Left lung (tissue), 10 donors: ENCODE results near the gene TBC1D22B. TPM values are rescaled to one million over a fixed set of nuclear protein-coding genes. Genes with fewer than 3 reads are reported as not detected.
"Not testable (repeated sequence)": the region's sequence is repeated elsewhere in the genome, so short reads cannot be mapped to it uniquely, and the experiment has no call there.

Experiments used
- ATAC-seq: fragments of 200-7000 bp; cut with Tn5 transposase; one replicate; pipeline ENCODE4 v1.9.1; 2020; ENCODE audit warnings: moderate library complexity
- DNase-seq, 4 donors: peaks; one replicate each; pipeline ENCODE4 v3.0.0-alpha.2; 2013 to 2020
- H3K27ac ChIP-seq, 2 donors: fragments of 200-600 bp; sonication (generic) in 1 of 2; one replicate each; pipeline versions ENCODE4 v1.5.0 to v1.8.0; 2020 to 2021
- H3K27me3 ChIP-seq, 2 donors: fragments of 200-600 bp; sonication (generic) in 1 of 2; one replicate each; pipeline versions ENCODE4 v1.5.0 to v1.8.0; 2020 to 2021
- H3K36me3 ChIP-seq, 2 donors: fragments of 200-600 bp; sonication (generic) in 1 of 2; one replicate each; pipeline versions ENCODE4 v1.5.0 to v1.8.0; 2020 to 2021
- H3K4me1 ChIP-seq, 2 donors: fragments of 200-600 bp; one replicate each; pipeline ENCODE4 v1.8.0; 2021
- H3K4me3 ChIP-seq, 2 donors: fragments of 200-600 bp; sonication (generic) in 1 of 2; one replicate each; pipeline versions ENCODE4 v1.5.0 to v1.8.0; 2020 to 2021; ENCODE audit warnings: mild to moderate bottlenecking in 1 of 2
- H3K9me3 ChIP-seq, 2 donors: fragments of 200-600 bp; sonication (generic) in 1 of 2; one replicate each; pipeline versions ENCODE4 v1.5.0 to v1.8.0; 2020 to 2021
- CTCF ChIP-seq, 2 donors: fragments of 200-600 bp; sonication (generic) in 1 of 2; IDR thresholded peaks; one replicate each; pipeline versions ENCODE4 v1.5.0 to v1.8.0; 2021; ENCODE audit warnings: antibody characterized with exemption in 2 of 2
- intact Hi-C, 2 donors: fragments of 100-400 bp; cut with DNase I; formaldehyde crosslinking; loops; one replicate each; pipeline versions ENCODE4 v1.11.2 to v1.14.2; 2022
- polyA plus RNA-seq, 6 donors: library from polyadenylated mRNA; unstranded; fragments of 120-200 nt; gene quantifications; one replicate each; pipeline ENCODE4 v1.2.1, GENCODE V29; 2013; ENCODE audit not compliant: insufficient read length in 6 of 6
- total RNA-seq, 2 donors: library from RNA; stranded (reverse); fragmentation: NEBNext Ultra II Directional; extraction: Animal tissue kit (Norgen Biotek cat#: 25700); gene quantifications; one replicate each; pipeline ENCODE4 v1.2.1, GENCODE V29; 2021
- donor health status: DM: no; HTN: yes; CAD: no.
- donor health status: DM: no; HTN: no; CAD: no.

Gene TBC1D22B
- total and polyA plus RNA-seq, 8 donors = 10.7 to 14.6 (median 12.8) TPM

- no peak for ATAC-seq
Measured at GRCh38 chr6:37331047-37331446, 73.5 kb downstream of the TBC1D22B start.

GRCh38 chr6:37332894-37333293 lies 75.3 kb downstream of the TBC1D22B start:
- DNase-seq = no peak
- H3K4me1 ChIP-seq = no peaks in the 10 kb centered on the region
- H3K4me3 ChIP-seq = no peak overlapping the region
- TF ChIP-seq CTCF (IDR thresholded peaks at IDR 0.05) = no peak
- no peaks in the 10 kb centered on the region for H3K9me3 ChIP-seq
- peaks cover 0 to 38% of the 10 kb centered on the region in 2 donors for H3K36me3 ChIP-seq
- ATAC-seq = no peak
- H3K27me3 ChIP-seq = no peaks in the 10 kb centered on the region
- H3K27ac ChIP-seq = no peak overlapping the region
- intact Hi-C loops = loop anchor here in 1 of 2 donors (10.0 kb wide), 1 partner anchor 362 kb away; the partner anchor contains the start of gene MDGA1

More at GRCh38 chr6:37331047-37331446, 73.5 kb downstream of the TBC1D22B start:
- no peaks in the 10 kb centered on the region for H3K9me3 ChIP-seq
- no peak for TF ChIP-seq CTCF (IDR thresholded peaks at IDR 0.05)
- H3K27me3 ChIP-seq = no peaks in the 10 kb centered on the region
- intact Hi-C loops = loop anchor here in 1 of 2 donors (10.0 kb wide), 1 partner anchor 364 kb away; the partner anchor contains the start of gene MDGA1
- no peak overlapping the region for H3K27ac ChIP-seq
- H3K4me3 ChIP-seq = no peak overlapping the region
- peaks cover 0 to 38% of the 10 kb centered on the region in 2 donors for H3K36me3 ChIP-seq
- no peak for DNase-seq
- no peaks in the 10 kb centered on the region for H3K4me1 ChIP-seq

GRCh38 chr6:37334047-37334446 lies 76.5 kb downstream of the TBC1D22B start:
- no peak for TF ChIP-seq CTCF (IDR thresholded peaks at IDR 0.05)
- no peak for DNase-seq
- H3K36me3 ChIP-seq = peaks cover 0 to 33% of the 10 kb centered on the region in 2 donors
- H3K4me1 ChIP-seq = no peaks in the 10 kb centered on the region
- no peaks in the 10 kb centered on the region for H3K27me3 ChIP-seq
- no peak overlapping the region for H3K27ac ChIP-seq
- H3K9me3 ChIP-seq = no peaks in the 10 kb centered on the region
- H3K4me3 ChIP-seq = no peak overlapping the region
- intact Hi-C loops = loop anchor here in 1 of 2 donors (10.0 kb wide), 1 partner anchor 361 kb away; the partner anchor contains the start of gene MDGA1
- ATAC-seq = no peak

GRCh38 chr6:37338317-37338716 lies 80.7 kb downstream of the TBC1D22B start:
- intact Hi-C loops = loop anchor here in 1 of 2 donors (10.0 kb wide), 1 partner anchor 356 kb away; the partner anchor contains the start of gene MDGA1
- H3K27ac ChIP-seq, H3K9me3 ChIP-seq, ATAC-seq, H3K36me3 ChIP-seq, DNase-seq, H3K4me3 ChIP-seq, H3K27me3 ChIP-seq, H3K4me1 ChIP-seq: not testable (repeated sequence)

- Histone ChIP-seq H3K9me3 (no peaks in the 10 kb centered on the region), H3K4me1 (no peaks in the 10 kb centered on the region), H3K27me3 (no peaks in the 10 kb centered on the region), H3K27ac (no peak overlapping the region), H3K36me3 (no peaks in the 10 kb centered on the region), H3K4me3 (no peak overlapping the region)
- DNase-seq = no peak
- no peak for TF ChIP-seq CTCF (IDR thresholded peaks at IDR 0.05)
- no peak for ATAC-seq
- intact Hi-C loops = loop anchor here in 1 of 2 donors (10.0 kb wide), 1 partner anchor 356 kb away; the partner anchor contains the start of gene MDGA1
Measured at GRCh38 chr6:37338745-37339255, 81.2 kb downstream of the TBC1D22B start.
